Heart left ventricle (tissue), 16 donors: Measurements from ENCODE around the gene CD300LG. TPM values are rescaled to one million over a fixed set of nuclear protein-coding genes. Genes with fewer than 3 reads are reported as not detected.

Experiments used
- ATAC-seq, 4 donors: fragments of 200-7000 bp; cut with Tn5 transposase; one replicate each; pipeline ENCODE4 v1.9.1; 2020 to 2022; ENCODE audit warnings: moderate library complexity in 4 of 4, mild to moderate bottlenecking in 3 of 4, moderate number of reproducible peaks in 1 of 4
- DNase-seq, 5 donors: peaks; one replicate each; pipeline ENCODE4 v3.0.0-alpha.2; 2020
- H3K27ac ChIP-seq, 12 donors: fragments of 200-600 bp; sonication (generic) in 4 of 12; one replicate each; pipeline versions ENCODE4 v1.5.0 to v1.8.0; 2016 to 2022; ENCODE audit warnings: mild to moderate bottlenecking in 2 of 12
- H3K27me3 ChIP-seq, 9 donors: fragments of 200-600 bp; sonication (generic) in 2 of 9; one replicate each; pipeline versions ENCODE4 v1.5.1 to v1.8.0; 2016 to 2022; ENCODE audit warnings: mild to moderate bottlenecking in 3 of 9
- H3K36me3 ChIP-seq, 9 donors: fragments of 200-600 bp; sonication (generic) in 2 of 9; one replicate each; pipeline versions ENCODE4 v1.5.0 to v1.8.0; 2018 to 2022; ENCODE audit warnings: mild to moderate bottlenecking in 2 of 9
- H3K4me1 ChIP-seq, 12 donors: fragments of 200-600 bp; sonication (generic) in 4 of 12; one replicate each; pipeline versions ENCODE4 v1.5.0 to v1.8.0; 2016 to 2022; ENCODE audit warnings: mild to moderate bottlenecking in 3 of 12
- H3K4me3 ChIP-seq, 12 donors: fragments of 200-600 bp; sonication (generic) in 4 of 12; one replicate each; pipeline versions ENCODE4 v1.5.0 to v1.8.0; 2017 to 2022; ENCODE audit warnings: mild to moderate bottlenecking in 9 of 12, moderate library complexity in 4 of 12
- H3K9me3 ChIP-seq, 12 donors: fragments of 200-600 bp; sonication (generic) in 4 of 12; one replicate each; pipeline versions ENCODE4 v1.5.0 to v1.8.0; 2016 to 2022; ENCODE audit warnings: mild to moderate bottlenecking in 1 of 12
- CTCF ChIP-seq, 12 donors: fragments of 200-600 bp; sonication (generic) in 4 of 12; IDR thresholded peaks; one replicate each; pipeline versions ENCODE4 v1.5.0 to v1.8.0; 2018 to 2022; ENCODE audit warnings: antibody characterized with exemption in 12 of 12, mild to moderate bottlenecking in 5 of 12
- POLR2A ChIP-seq, 2 donors: fragments of 450-650 bp; IDR thresholded peaks; one replicate each; pipeline ENCODE4 v1.6.1; 2017; ENCODE audit warnings: antibody characterized with exemption in 2 of 2, mild to moderate bottlenecking in 2 of 2, moderate library complexity in 2 of 2
- WGBS, 4 donors: extraction: QIAGEN DNeasy Blood & Tissue Kit in 2 of 4; methylation state at CpG; one replicate each; pipeline versions ENCODE4 v1.1.5 to v1.1.7; 2013 to 2018; 5-methylcytosine and 5-hydroxymethylcytosine counted together
- intact Hi-C, 10 donors: fragments of 100-400 bp; cut with DNase I; formaldehyde crosslinking; loops; one replicate each; pipeline versions ENCODE4 v1.11.1 to v1.14.2; 2022
- polyA plus RNA-seq, 2 donors: library from polyadenylated mRNA; stranded (reverse); fragments of 200-250 nt; gene quantifications; one replicate each; pipeline ENCODE4 v1.2.3, GENCODE V29; 2013
- total RNA-seq, 9 donors: library from RNA; depleted of rRNA in 2 of 9; stranded (reverse); fragments of >200 nt in 2 of 9; fragmentation: NEBNext Ultra II Directional in 3 of 9; extraction: Animal tissue kit (Norgen Biotek cat#: 25700) in 3 of 9; gene quantifications; one replicate each; pipeline versions ENCODE4 v1.1.0 to v1.2.4, GENCODE V29; 2016 to 2023
- donor health status: ischemic (EF 13 %, LVEDD 7.1; RV severe dilation, severe dysfunction).
- donor health status: healthy with polysubstance abuse.
- donor health status: DM: no; HTN: yes; CAD: no.
- donor health status: DM: no; HTN: no; CAD: no.
- donor health status: ischemic (EF 25% LVEDD 6.9; RV normal size, moderate dysfunction).
- donor health status: ischemic (EF 25% LVEDD 5.7; RV mildly dilated, moderate dysfunction).
- donor health status: healthy.
- donor health status: DM: yes; HTN: yes; CAD: no.
- donor health status: ischemic (EF 35%, LVEDD 5.7; RV mildly dilated, moderate dysfunction).
- donor health status: nonischemic (EF 11% LVEDD 7.7; RV severe dilation, severe dysfunction).
- donor health status: DM: yes; HTN: yes; CAD: no.
- donor health status: PGD.
- donor health status: ischemic (EF 29% LVEDD 5.4; RV normal size, mild dysfunction).
- donor health status: nonischemic (EF 23%, LVEDD 6.1; RV moderate dilation, normal function).

Gene CD300LG
- total and polyA plus RNA-seq, 11 donors, result 7.3 to 85.8 (median 19.9) TPM

DNA sequence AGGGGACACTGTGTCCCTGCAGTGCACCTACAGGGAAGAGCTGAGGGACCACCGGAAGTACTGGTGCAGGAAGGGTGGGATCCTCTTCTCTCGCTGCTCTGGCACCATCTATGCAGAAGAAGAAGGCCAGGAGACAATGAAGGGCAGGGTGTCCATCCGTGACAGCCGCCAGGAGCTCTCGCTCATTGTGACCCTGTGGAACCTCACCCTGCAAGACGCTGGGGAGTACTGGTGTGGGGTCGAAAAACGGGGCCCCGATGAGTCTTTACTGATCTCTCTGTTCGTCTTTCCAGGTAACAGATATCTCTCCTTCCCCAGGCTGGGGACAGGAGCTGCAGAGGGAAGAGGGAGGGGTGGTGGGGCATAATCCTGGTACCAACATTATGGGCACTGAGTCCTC, 1.6 kb downstream of the CD300LG start:
- no peaks in the 10 kb centered on the region for H3K36me3 ChIP-seq
- 56 to 79% (median 72%) methylated on average over 10 of the region's 10 CpGs for WGBS, 4 donors
- peak in 1 of 4 donors; percentile 26 for ATAC-seq
- intact Hi-C loops, result loop anchor here in 8 of 10 donors (5.0 to 10.0 kb wide), 4 partner anchors 66 to 154 kb away; partner anchors contain the start of genes CFAP97D1 (in 2 of the 8) and DUSP3 (in 2 of the 8)
- DNase-seq, result peak in 1 of 5 donors; percentile 31
- no peaks in the 10 kb centered on the region for H3K9me3 ChIP-seq
- H3K27ac ChIP-seq, result peak overlapping the region in 9 of 12 donors; percentile 34 to 81 (median 70)
- TF ChIP-seq CTCF (IDR thresholded peaks at IDR 0.05) (no peak), POLR2A (IDR thresholded peaks at IDR 0.05) (peak in 1 of 2 donors; percentile 18)
- H3K27me3 ChIP-seq, result no peaks in the 10 kb centered on the region
- peaks cover 0 to 25% (median 8%) of the 10 kb centered on the region in 12 donors for H3K4me1 ChIP-seq
- peak overlapping the region in 11 of 12 donors; percentile 23 to 58 (median 47) for H3K4me3 ChIP-seq

DNA sequence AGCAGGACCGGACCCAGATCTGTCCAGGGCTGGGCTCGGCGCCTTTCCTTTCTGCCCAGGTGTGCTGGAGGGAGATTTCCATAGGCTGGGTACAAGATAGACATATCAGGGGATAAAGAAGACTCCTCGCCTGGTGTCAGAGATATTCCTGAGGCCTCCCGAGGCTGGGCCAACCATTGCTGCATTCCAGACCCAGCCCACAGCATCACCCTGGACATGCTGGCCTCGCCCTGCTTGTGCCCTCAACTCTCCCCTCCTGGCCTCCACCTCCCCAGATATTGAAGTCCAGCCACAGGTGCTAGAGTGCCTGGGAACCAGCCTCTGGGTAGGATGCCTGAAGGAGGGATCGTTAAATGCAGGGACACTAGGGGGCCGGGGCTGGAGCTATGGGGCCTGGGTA, 2.1 kb downstream of the CD300LG start:
- Histone ChIP-seq H3K4me3 (peak overlapping the region in 11 of 12 donors; percentile 23 to 58 (median 47)), H3K36me3 (no peaks in the 10 kb centered on the region), H3K27ac (peak overlapping the region in 6 of 12 donors; percentile 9 to 81 (median 73)), H3K9me3 (no peaks in the 10 kb centered on the region), H3K4me1 (peaks cover 0 to 25% (median 8%) of the 10 kb centered on the region in 12 donors), H3K27me3 (no peaks in the 10 kb centered on the region)
- intact Hi-C loops, result loop anchor here in 8 of 10 donors (5.0 to 10.0 kb wide), 4 partner anchors 67 to 154 kb away; partner anchors contain the start of genes CFAP97D1 (in 2 of the 8) and DUSP3 (in 2 of the 8)
- 84 to 94% (median 91%) methylated on average over 3 to 8 of the region's 8 CpGs for WGBS, 4 donors
- DNase-seq (no peak), ATAC-seq (no peak)
- TF ChIP-seq POLR2A (IDR thresholded peaks at IDR 0.05), result no peak
- no peak for TF ChIP-seq CTCF (IDR thresholded peaks at IDR 0.05)

GRCh38 chr17:43852571-43852970, 5.6 kb downstream of the CD300LG start:
- WGBS, 4 donors, result 94 to 98% (median 94%) methylated on average over 8 of the region's 8 CpGs
- Histone ChIP-seq H3K36me3 (no peaks in the 10 kb centered on the region), H3K27ac (peak overlapping the region in 2 of 12 donors; percentile 3 to 38), H3K9me3 (no peaks in the 10 kb centered on the region), H3K27me3 (peaks cover 0 to 2% (median 0%) of the 10 kb centered on the region in 9 donors), H3K4me1 (peaks cover 0 to 17% (median 6%) of the 10 kb centered on the region in 12 donors), H3K4me3 (no peak overlapping the region)
- ATAC-seq, result no peak
- DNase-seq, result no peak
- TF ChIP-seq POLR2A (IDR thresholded peaks at IDR 0.05) (no peak), CTCF (IDR thresholded peaks at IDR 0.05) (no peak)
- intact Hi-C loops, result no loop called here

- DNase-seq (no peak), ATAC-seq (no peak)
- WGBS, 4 donors, result 81 to 88% (median 84%) methylated on average over 6 to 7 of the region's 7 CpGs
- H3K4me1 ChIP-seq, result peaks cover 0 to 26% (median 8%) of the 10 kb centered on the region in 12 donors
- intact Hi-C loops, result no loop called here
- H3K36me3 ChIP-seq, result no peaks in the 10 kb centered on the region
- H3K27me3 ChIP-seq, result peaks cover 0 to 7% (median 0%) of the 10 kb centered on the region in 9 donors
- no peak overlapping the region for H3K4me3 ChIP-seq
- no peaks in the 10 kb centered on the region for H3K9me3 ChIP-seq
- TF ChIP-seq CTCF (IDR thresholded peaks at IDR 0.05) (no peak), POLR2A (IDR thresholded peaks at IDR 0.05) (no peak)
- peak overlapping the region in 1 of 12 donors; percentile 18 for H3K27ac ChIP-seq
These were observed 6.6 kb downstream of the CD300LG start for GRCh38 chr17:43853546-43853945.
